ENCODE measurements around the gene IQCE.

Gene IQCE

GRCh38 chr7:2573761-2574160, 15.0 kb downstream of the IQCE start:
- Histone ChIP-seq H3K36me3 (ENCODE audit: control insufficient read depth in 2 of 2, insufficient read depth in 2 of 2, low read length in 2 of 2) (peaks cover 22 to 35% of the 10 kb centered on the region in 2 donors), H3K27me3 (ENCODE audit: control insufficient read depth in 1 of 2, insufficient read depth in 2 of 2, low read length in 2 of 2) (no peaks in the 10 kb centered on the region), H3K4me1 (ENCODE audit: control insufficient read depth, insufficient read depth, low read length) (no peaks in the 10 kb centered on the region), H3K27ac (ENCODE audit: low read length) (no peak overlapping the region), H3K4me3 (ENCODE audit: low read length in 2 of 2) (no peak overlapping the region), H3K9me3 (ENCODE audit: control insufficient read depth in 2 of 2, low read length in 2 of 2) (no peaks in the 10 kb centered on the region), H3K9ac (ENCODE audit: low read length in 2 of 2) (no peak overlapping the region)

GRCh38 chr7:2575046-2575732, 16.4 kb downstream of the IQCE start:
- Histone ChIP-seq H3K9me3 (ENCODE audit: control insufficient read depth in 2 of 2, low read length in 2 of 2) (no peaks in the 10 kb centered on the region), H3K27me3 (ENCODE audit: control insufficient read depth in 1 of 2, insufficient read depth in 2 of 2, low read length in 2 of 2) (no peaks in the 10 kb centered on the region), H3K27ac (ENCODE audit: low read length) (no peak overlapping the region), H3K4me1 (ENCODE audit: control insufficient read depth, insufficient read depth, low read length) (no peaks in the 10 kb centered on the region), H3K36me3 (ENCODE audit: control insufficient read depth in 2 of 2, insufficient read depth in 2 of 2, low read length in 2 of 2) (peaks cover 25 to 35% of the 10 kb centered on the region in 2 donors), H3K4me3 (ENCODE audit: low read length in 2 of 2) (no peak overlapping the region), H3K9ac (ENCODE audit: low read length in 2 of 2) (no peak overlapping the region)

GRCh38 chr7:2575733-2576340, 17.1 kb downstream of the IQCE start:
- H3K36me3 ChIP-seq (ENCODE audit: control insufficient read depth in 2 of 2, insufficient read depth in 2 of 2, low read length in 2 of 2) = peaks cover 25 to 35% of the 10 kb centered on the region in 2 donors

DNA sequence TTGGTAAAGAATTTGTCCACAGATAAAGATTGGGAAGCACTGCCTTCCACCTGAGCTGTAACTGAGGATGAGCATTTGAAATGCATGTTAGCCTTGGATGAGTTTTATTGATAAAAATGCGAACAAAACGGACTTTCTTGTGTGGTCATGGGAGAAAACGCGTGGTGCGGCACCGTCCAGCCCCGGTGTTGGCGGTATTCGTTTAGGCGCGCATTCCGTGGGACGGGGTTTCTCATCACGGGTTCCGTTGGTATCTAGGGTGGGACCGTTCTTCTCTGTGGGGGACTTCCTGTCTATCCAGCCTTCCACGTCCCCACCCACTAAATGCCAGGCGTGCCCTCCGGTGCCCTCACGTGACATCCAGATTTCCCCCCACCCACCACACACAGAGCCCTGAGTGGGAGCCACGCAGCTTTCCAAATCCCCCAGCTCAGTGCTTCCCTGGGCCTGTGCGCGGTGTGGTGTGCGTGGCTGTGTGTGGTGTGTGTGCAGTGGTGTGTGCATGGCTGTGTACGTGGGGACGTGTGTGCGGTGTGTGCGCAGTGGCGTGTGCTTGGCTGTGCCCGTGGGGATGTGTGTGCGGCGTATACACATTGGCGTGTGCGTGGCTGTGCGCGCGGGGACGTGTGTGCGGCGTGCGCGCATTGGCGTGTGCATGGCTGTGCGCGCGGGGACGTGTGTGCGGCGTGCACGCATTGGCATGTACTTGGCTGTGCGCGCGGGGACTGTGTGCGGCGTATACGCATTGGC, 18.1 kb downstream of the IQCE start:
- H3K27ac ChIP-seq (ENCODE audit: low read length) = no peak overlapping the region

More at GRCh38 chr7:2575733-2576340, 17.1 kb downstream of the IQCE start:
- Histone ChIP-seq H3K27me3 (ENCODE audit: control insufficient read depth in 1 of 2, insufficient read depth in 2 of 2, low read length in 2 of 2) (no peaks in the 10 kb centered on the region), H3K9ac (ENCODE audit: low read length in 2 of 2) (no peak overlapping the region), H3K4me1 (ENCODE audit: control insufficient read depth, insufficient read depth, low read length) (no peaks in the 10 kb centered on the region), H3K9me3 (ENCODE audit: control insufficient read depth in 2 of 2, low read length in 2 of 2) (no peaks in the 10 kb centered on the region), H3K4me3 (ENCODE audit: low read length in 2 of 2) (no peak overlapping the region), H3K27ac (ENCODE audit: low read length) (no peak overlapping the region)

GRCh38 chr7:2577914-2578680, 19.3 kb downstream of the IQCE start:
- Histone ChIP-seq H3K27me3 (ENCODE audit: control insufficient read depth in 1 of 2, insufficient read depth in 2 of 2, low read length in 2 of 2) (no peaks in the 10 kb centered on the region), H3K27ac (ENCODE audit: low read length) (no peak overlapping the region), H3K36me3 (ENCODE audit: control insufficient read depth in 2 of 2, insufficient read depth in 2 of 2, low read length in 2 of 2) (peaks cover 23 to 25% of the 10 kb centered on the region in 2 donors), H3K4me1 (ENCODE audit: control insufficient read depth, insufficient read depth, low read length) (no peaks in the 10 kb centered on the region), H3K9me3 (ENCODE audit: control insufficient read depth in 2 of 2, low read length in 2 of 2) (no peaks in the 10 kb centered on the region), H3K4me3 (ENCODE audit: low read length in 2 of 2) (no peak overlapping the region), H3K9ac (ENCODE audit: low read length in 2 of 2) (no peak overlapping the region)

More for the DNA sequence above, 18.1 kb downstream of the IQCE start:
- Histone ChIP-seq H3K36me3 (ENCODE audit: control insufficient read depth in 2 of 2, insufficient read depth in 2 of 2, low read length in 2 of 2) (peaks cover 25 to 32% of the 10 kb centered on the region in 2 donors), H3K9me3 (ENCODE audit: control insufficient read depth in 2 of 2, low read length in 2 of 2) (no peaks in the 10 kb centered on the region), H3K4me1 (ENCODE audit: control insufficient read depth, insufficient read depth, low read length) (no peaks in the 10 kb centered on the region), H3K4me3 (ENCODE audit: low read length in 2 of 2) (no peak overlapping the region), H3K27me3 (ENCODE audit: control insufficient read depth in 1 of 2, insufficient read depth in 2 of 2, low read length in 2 of 2) (no peaks in the 10 kb centered on the region), H3K9ac (ENCODE audit: low read length in 2 of 2) (no peak overlapping the region)

DNA sequence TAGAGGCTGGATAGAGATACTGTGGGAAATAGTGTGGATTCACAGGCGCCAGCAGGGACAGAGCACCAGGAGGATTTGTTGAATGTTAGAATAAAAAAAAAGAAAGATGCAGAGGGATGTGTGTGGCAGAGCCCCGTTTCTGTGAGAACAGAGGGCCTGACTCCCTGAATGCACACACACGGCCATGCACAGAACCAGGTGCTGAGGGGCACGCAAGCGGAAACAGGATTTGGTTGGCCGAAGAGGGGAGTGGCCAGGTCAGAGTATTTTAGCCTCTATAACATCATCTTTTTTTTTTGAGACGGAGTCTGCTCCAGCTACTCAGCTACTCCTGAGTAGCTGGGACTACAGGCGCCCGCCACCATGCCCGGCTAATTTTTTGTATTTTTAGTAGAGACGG, 21.9 kb downstream of the IQCE start:
- Histone ChIP-seq H3K4me1 (ENCODE audit: control insufficient read depth, insufficient read depth, low read length) (no peaks in the 10 kb centered on the region), H3K27ac (ENCODE audit: low read length) (no peak overlapping the region), H3K9ac (ENCODE audit: low read length in 2 of 2) (no peak overlapping the region), H3K4me3 (ENCODE audit: low read length in 2 of 2) (no peak overlapping the region), H3K36me3 (ENCODE audit: control insufficient read depth in 2 of 2, insufficient read depth in 2 of 2, low read length in 2 of 2) (peaks cover 16 to 21% of the 10 kb centered on the region in 2 donors), H3K27me3 (ENCODE audit: control insufficient read depth in 1 of 2, insufficient read depth in 2 of 2, low read length in 2 of 2) (no peaks in the 10 kb centered on the region), H3K9me3 (ENCODE audit: control insufficient read depth in 2 of 2, low read length in 2 of 2) (no peaks in the 10 kb centered on the region)

GRCh38 chr7:2582006-2582735, 23.4 kb downstream of the IQCE start:
- peaks cover 20 to 24% of the 10 kb centered on the region in 2 donors for H3K36me3 ChIP-seq (ENCODE audit: control insufficient read depth in 2 of 2, insufficient read depth in 2 of 2, low read length in 2 of 2)
- H3K9ac ChIP-seq (ENCODE audit: low read length in 2 of 2) = no peak overlapping the region
- no peaks in the 10 kb centered on the region for H3K4me1 ChIP-seq (ENCODE audit: control insufficient read depth, insufficient read depth, low read length)
- H3K27me3 ChIP-seq (ENCODE audit: control insufficient read depth in 1 of 2, insufficient read depth in 2 of 2, low read length in 2 of 2) = no peaks in the 10 kb centered on the region
- no peaks in the 10 kb centered on the region for H3K9me3 ChIP-seq (ENCODE audit: control insufficient read depth in 2 of 2, low read length in 2 of 2)
- no peak overlapping the region for H3K4me3 ChIP-seq (ENCODE audit: low read length in 2 of 2)
- no peak overlapping the region for H3K27ac ChIP-seq (ENCODE audit: low read length)

GRCh38 chr7:2583798-2584580, 25.2 kb downstream of the IQCE start:
- no peaks in the 10 kb centered on the region for H3K4me1 ChIP-seq (ENCODE audit: control insufficient read depth, insufficient read depth, low read length)
- H3K9me3 ChIP-seq (ENCODE audit: control insufficient read depth in 2 of 2, low read length in 2 of 2) = no peaks in the 10 kb centered on the region
- H3K27ac ChIP-seq (ENCODE audit: low read length) = no peak overlapping the region
- H3K36me3 ChIP-seq (ENCODE audit: control insufficient read depth in 2 of 2, insufficient read depth in 2 of 2, low read length in 2 of 2) = peaks cover 20 to 24% of the 10 kb centered on the region in 2 donors
- no peak overlapping the region for H3K9ac ChIP-seq (ENCODE audit: low read length in 2 of 2)
- no peaks in the 10 kb centered on the region for H3K27me3 ChIP-seq (ENCODE audit: control insufficient read depth in 1 of 2, insufficient read depth in 2 of 2, low read length in 2 of 2)
- H3K4me3 ChIP-seq (ENCODE audit: low read length in 2 of 2) = no peak overlapping the region

DNA sequence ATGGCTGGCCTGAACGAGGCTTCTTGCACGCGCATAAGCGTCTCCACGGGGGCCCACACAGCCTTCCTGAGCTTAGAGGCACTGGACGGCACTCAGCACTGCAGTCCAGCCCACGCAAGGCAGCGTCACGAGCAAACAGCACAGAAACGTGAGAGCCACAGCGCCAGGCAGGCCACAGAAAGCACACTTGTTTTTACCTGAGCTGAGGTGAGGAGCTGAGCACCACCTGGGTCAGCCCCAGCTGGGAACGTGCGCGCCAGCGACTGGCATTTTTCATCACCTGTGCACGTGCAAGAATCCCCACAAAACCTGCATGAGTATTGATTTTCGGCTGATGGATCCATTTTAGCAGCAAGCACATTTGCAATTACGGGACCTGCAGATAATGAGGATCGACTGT, 26.7 kb downstream of the IQCE start:
- H3K27ac ChIP-seq (ENCODE audit: low read length) = no peak overlapping the region
- no peak overlapping the region for H3K4me3 ChIP-seq (ENCODE audit: low read length in 2 of 2)
- H3K36me3 ChIP-seq (ENCODE audit: control insufficient read depth in 2 of 2, insufficient read depth in 2 of 2, low read length in 2 of 2) = peaks cover 29 to 37% of the 10 kb centered on the region in 2 donors
- H3K27me3 ChIP-seq (ENCODE audit: control insufficient read depth in 1 of 2, insufficient read depth in 2 of 2, low read length in 2 of 2) = no peaks in the 10 kb centered on the region
- no peak overlapping the region for H3K9ac ChIP-seq (ENCODE audit: low read length in 2 of 2)
- H3K4me1 ChIP-seq (ENCODE audit: control insufficient read depth, insufficient read depth, low read length) = no peaks in the 10 kb centered on the region
- H3K9me3 ChIP-seq (ENCODE audit: control insufficient read depth in 2 of 2, low read length in 2 of 2) = no peaks in the 10 kb centered on the region
